K562 (cell line): Measurements from ENCODE around the gene SLC35A2. TPM values are rescaled to one million over a fixed set of nuclear protein-coding genes. Genes with fewer than 3 reads are reported as not detected.

ENCODE experiments used
- BMI1 ChIP-seq: fragments of 150-350 bp; IDR thresholded peaks from 2 replicates; pipeline ENCODE4 v1.6.1; 2014; ENCODE audit warnings: low read length
- BRF2 ChIP-seq: IDR thresholded peaks from 3 replicates; pipeline ENCODE4 v1.6.1; 2011; ENCODE audit warnings: borderline replicate concordance, mild to moderate bottlenecking; ENCODE audit not compliant: insufficient read length, insufficient read depth
- EP300 ChIP-seq: IDR thresholded peaks from 2 replicates; pipeline ENCODE4 v1.6.1; 2012; ENCODE audit warnings: low read length, improper control_type of control experiment
- ETS2 ChIP-seq: IDR thresholded peaks from 2 replicates; pipeline ENCODE4 v1.6.1; 2016; ENCODE audit warnings: borderline replicate concordance, missing genetic modification characterization, mild to moderate bottlenecking, moderate library complexity, missing compliant biosample characterization; ENCODE audit not compliant: poor library complexity, severe bottlenecking
- HDAC3 ChIP-seq: fragments of 450-650 bp; IDR thresholded peaks from 2 replicates; pipeline ENCODE4 v1.6.1; 2018; ENCODE audit warnings: borderline replicate concordance, mild to moderate bottlenecking, moderate library complexity; ENCODE audit not compliant: partially characterized antibody
- MCM2 ChIP-seq: fragments of 450-650 bp; IDR thresholded peaks from 2 replicates; pipeline ENCODE4 v1.6.1; 2017; ENCODE audit warnings: low read depth, mild to moderate bottlenecking
- RBM39 ChIP-seq: fragments of 200-400 bp; formaldehyde crosslinking; optimal IDR thresholded peaks from 2 replicates; pipeline ENCODE3; 2018; ENCODE audit warnings: low read depth, low read length
- STAT6 ChIP-seq: sonication (generic); formaldehyde crosslinking; IDR thresholded peaks from 2 replicates; pipeline ENCODE4 v1.8.1; 2023; ENCODE audit warnings: mild to moderate bottlenecking, missing genetic modification reagents
- YY1 ChIP-seq, 3 experiments: IDR thresholded peaks; 2 replicates each; pipeline ENCODE4 v1.6.1; 2011; ENCODE audit warnings: low read length in 2 of 3, mild to moderate bottlenecking in 2 of 3, moderate library complexity in 2 of 3, borderline replicate concordance in 1 of 3, control low read depth in 1 of 3, low read depth in 1 of 3; ENCODE audit not compliant: insufficient read depth in 3 of 3, insufficient replicate concordance in 2 of 3, control insufficient read depth in 1 of 3, insufficient read length in 1 of 3; ENCODE audit errors: extremely low read depth in 1 of 3
- ZNF23 ChIP-seq: fragments of 250-450 bp; sonication (Bioruptor Pico); IDR thresholded peaks from 2 replicates; pipeline ENCODE4 v1.4.0; 2020; ENCODE audit warnings: mild to moderate bottlenecking
- polyA plus RNA-seq, 8 experiments: library from polyadenylated mRNA; depleted of rRNA in 4 of 8; stranded (reverse) in 5 of 8; unstranded in 3 of 8; fragments of >200 nt; fragmentation: Nextera tagmentation in 2 of 8; fragmentation: Illumina TruSeq in 1 of 8; extraction: Ambion mirVana in 2 of 8; extraction: Trizol in 1 of 8; gene quantifications; 2 replicates each; pipeline versions ENCODE4 v1.2.1 to v1.2.3, GENCODE V29; 2011 to 2014; ENCODE audit warnings: inconsistent platforms in 1 of 8, missing spikeins in 1 of 8
- total RNA-seq, 7 experiments: library from RNA; depleted of rRNA in 6 of 7; stranded (reverse); fragments of >200 nt in 6 of 7; fragmentation: Illumina TruSeq in 2 of 7; extraction: Trizol in 2 of 7; gene quantifications; 2 replicates each; pipeline versions ENCODE4 v1.2.1 to v1.2.3, GENCODE V29; 2011 to 2021; ENCODE audit warnings: low replicate concordance in 1 of 7
- TF ChIP-seq, protein P1 (sequence below), 2 experiments: fragments of 150-350 bp in 1 of 2; IDR thresholded peaks; 2 replicates each; pipeline ENCODE4 v1.6.1; 2012 to 2016; ENCODE audit warnings: low read depth in 2 of 2, low read length in 2 of 2, mild to moderate bottlenecking in 1 of 2, moderate library complexity in 1 of 2
- TF ChIP-seq, protein P2 (sequence below): fragments of 450-650 bp; IDR thresholded peaks from 2 replicates; pipeline ENCODE4 v1.6.1; 2016; ENCODE audit warnings: borderline replicate concordance
- TF ChIP-seq, protein P3 (sequence below): fragments of 450-650 bp; formaldehyde crosslinking; IDR thresholded peaks from 2 replicates; pipeline ENCODE4 v1.4.0; 2020; ENCODE audit warnings: mild to moderate bottlenecking, moderate library complexity

The SLC35A2 gene
- total and polyA plus RNA-seq, 9 of the 15 experiments (the other 6 are each of a cell fraction or from before 2014, with no cell fraction given), result 3.3 to 38.9 (median 20.0) TPM

DNA sequence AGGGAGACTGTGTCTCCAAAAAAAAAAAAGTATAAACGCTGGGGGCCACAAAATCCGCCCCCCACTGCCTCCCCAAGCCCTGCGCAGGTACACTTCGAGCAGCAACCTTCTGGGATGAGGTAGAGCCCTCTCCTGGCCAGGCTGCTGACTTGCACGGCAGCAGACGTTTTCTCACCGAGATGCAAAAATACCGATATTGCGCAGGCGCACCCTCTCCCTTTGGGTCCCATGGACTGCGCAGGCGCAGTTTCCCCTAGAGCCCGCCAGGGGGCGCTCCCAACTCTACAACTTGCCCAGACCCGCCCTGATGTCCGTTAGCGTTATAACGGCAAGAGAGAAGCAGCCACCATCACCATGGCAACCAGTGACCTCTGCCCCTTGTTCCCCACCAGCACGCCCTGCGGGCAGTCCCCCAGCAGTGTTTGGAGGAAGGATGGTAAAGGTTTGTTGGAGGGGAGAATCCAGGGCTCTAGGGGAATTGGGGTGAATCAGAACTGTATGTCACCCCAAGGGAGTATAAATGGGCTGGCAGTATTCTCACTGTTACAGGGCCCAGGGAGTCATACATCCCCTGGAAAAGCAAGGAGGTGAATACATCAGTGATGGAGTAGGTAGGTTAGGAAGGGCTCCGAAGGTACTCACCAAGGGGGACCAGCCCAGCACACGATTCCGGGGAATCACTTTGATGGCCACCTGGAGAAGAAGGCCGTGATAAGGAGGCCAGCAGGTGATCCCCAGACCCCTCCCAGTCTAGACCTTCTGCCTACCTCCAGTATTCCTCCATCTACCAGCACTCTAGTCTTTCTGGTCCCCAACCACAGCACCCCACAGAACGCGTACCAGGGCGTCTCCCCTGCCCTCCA is 5.9 kb upstream of the SLC35A2 start (continued):
- TF ChIP-seq, protein P1, sequence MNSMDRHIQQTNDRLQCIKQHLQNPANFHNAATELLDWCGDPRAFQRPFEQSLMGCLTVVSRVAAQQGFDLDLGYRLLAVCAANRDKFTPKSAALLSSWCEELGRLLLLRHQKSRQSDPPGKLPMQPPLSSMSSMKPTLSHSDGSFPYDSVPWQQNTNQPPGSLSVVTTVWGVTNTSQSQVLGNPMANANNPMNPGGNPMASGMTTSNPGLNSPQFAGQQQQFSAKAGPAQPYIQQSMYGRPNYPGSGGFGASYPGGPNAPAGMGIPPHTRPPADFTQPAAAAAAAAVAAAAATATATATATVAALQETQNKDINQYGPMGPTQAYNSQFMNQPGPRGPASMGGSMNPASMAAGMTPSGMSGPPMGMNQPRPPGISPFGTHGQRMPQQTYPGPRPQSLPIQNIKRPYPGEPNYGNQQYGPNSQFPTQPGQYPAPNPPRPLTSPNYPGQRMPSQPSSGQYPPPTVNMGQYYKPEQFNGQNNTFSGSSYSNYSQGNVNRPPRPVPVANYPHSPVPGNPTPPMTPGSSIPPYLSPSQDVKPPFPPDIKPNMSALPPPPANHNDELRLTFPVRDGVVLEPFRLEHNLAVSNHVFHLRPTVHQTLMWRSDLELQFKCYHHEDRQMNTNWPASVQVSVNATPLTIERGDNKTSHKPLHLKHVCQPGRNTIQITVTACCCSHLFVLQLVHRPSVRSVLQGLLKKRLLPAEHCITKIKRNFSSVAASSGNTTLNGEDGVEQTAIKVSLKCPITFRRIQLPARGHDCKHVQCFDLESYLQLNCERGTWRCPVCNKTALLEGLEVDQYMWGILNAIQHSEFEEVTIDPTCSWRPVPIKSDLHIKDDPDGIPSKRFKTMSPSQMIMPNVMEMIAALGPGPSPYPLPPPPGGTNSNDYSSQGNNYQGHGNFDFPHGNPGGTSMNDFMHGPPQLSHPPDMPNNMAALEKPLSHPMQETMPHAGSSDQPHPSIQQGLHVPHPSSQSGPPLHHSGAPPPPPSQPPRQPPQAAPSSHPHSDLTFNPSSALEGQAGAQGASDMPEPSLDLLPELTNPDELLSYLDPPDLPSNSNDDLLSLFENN (IDR thresholded peaks at IDR 0.05; ENCODE audit: low read depth in 2 of 2, low read length in 2 of 2), result 0 out of 4 replicates have a peak, but pooled peaks of 1 of the 2 experiments have one; percentile 19
- TF ChIP-seq EP300 (peak; percentile 86), ETS2 (tag) (no peak), BMI1 (peak; percentile 91), ZNF23 (CRISPR knock-in tag) (no peak), YY1 (IDR thresholded peaks at IDR 0.05; ENCODE audit: borderline replicate concordance in 1 of 3, control insufficient read depth in 1 of 3, extremely low read depth in 1 of 3, insufficient read depth in 3 of 3, insufficient read length in 1 of 3, insufficient replicate concordance in 2 of 3, low read depth in 1 of 3, low read length in 2 of 3) (peak in 2 of 3 experiments; percentile 40 to 51), STAT6 (CRISPR knock-in tag) (no peak), HDAC3 (no peak), BRF2 (no peak), MCM2 (no peak), RBM39 (peak; percentile 78)
- TF ChIP-seq, protein P2, sequence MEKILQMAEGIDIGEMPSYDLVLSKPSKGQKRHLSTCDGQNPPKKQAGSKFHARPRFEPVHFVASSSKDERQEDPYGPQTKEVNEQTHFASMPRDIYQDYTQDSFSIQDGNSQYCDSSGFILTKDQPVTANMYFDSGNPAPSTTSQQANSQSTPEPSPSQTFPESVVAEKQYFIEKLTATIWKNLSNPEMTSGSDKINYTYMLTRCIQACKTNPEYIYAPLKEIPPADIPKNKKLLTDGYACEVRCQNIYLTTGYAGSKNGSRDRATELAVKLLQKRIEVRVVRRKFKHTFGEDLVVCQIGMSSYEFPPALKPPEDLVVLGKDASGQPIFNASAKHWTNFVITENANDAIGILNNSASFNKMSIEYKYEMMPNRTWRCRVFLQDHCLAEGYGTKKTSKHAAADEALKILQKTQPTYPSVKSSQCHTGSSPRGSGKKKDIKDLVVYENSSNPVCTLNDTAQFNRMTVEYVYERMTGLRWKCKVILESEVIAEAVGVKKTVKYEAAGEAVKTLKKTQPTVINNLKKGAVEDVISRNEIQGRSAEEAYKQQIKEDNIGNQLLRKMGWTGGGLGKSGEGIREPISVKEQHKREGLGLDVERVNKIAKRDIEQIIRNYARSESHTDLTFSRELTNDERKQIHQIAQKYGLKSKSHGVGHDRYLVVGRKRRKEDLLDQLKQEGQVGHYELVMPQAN, result peak; percentile 20; the same call in 1 of the 2 replicates
- TF ChIP-seq, protein P3, sequence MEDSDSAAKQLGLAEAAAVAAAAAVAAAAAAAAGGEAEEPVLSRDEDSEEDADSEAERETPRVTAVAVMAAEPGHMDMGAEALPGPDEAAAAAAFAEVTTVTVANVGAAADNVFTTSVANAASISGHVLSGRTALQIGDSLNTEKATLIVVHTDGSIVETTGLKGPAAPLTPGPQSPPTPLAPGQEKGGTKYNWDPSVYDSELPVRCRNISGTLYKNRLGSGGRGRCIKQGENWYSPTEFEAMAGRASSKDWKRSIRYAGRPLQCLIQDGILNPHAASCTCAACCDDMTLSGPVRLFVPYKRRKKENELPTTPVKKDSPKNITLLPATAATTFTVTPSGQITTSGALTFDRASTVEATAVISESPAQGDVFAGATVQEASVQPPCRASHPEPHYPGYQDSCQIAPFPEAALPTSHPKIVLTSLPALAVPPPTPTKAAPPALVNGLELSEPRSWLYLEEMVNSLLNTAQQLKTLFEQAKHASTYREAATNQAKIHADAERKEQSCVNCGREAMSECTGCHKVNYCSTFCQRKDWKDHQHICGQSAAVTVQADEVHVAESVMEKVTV, result peak; percentile 23; the same call in 1 of the 2 replicates
